ENCODE results near the gene DDX25. TPM values are rescaled to one million over a fixed set of nuclear protein-coding genes. Genes with fewer than 3 reads are reported as not detected.
"Not testable (repeated sequence)": the region's sequence is repeated elsewhere in the genome, so short reads cannot be mapped to it uniquely, and the experiment has no call there.

DDX25 gene
- total RNA-seq, 4 donors from 2014 or later = 0.38 TPM; not detected in 3

GRCh38 chr11:125910226-125910849 is 6.0 kb downstream of the DDX25 start:
- H3K36me3 ChIP-seq = no peaks in the 10 kb centered on the region
- TF ChIP-seq CTCF (IDR thresholded peaks at IDR 0.05) (no peak), POLR2A (IDR thresholded peaks at IDR 0.05) (no peak)
- H3K27me3 ChIP-seq = peaks cover 0 to 29% (median 0%) of the 10 kb centered on the region in 4 donors
- H3K4me1 ChIP-seq = no peaks in the 10 kb centered on the region
- 64 to 72% methylated on average over 8 of the region's 8 CpGs for WGBS, 2 donors
- no peaks in the 10 kb centered on the region for H3K9me3 ChIP-seq
- no peak overlapping the region for H3K27ac ChIP-seq
- no peak for DNase-seq
- intact Hi-C loops (cut with DNase I) = no loop called here
- H3K4me3 ChIP-seq = no peak overlapping the region

- H3K9me3 ChIP-seq; H3K27ac ChIP-seq; H3K4me1 ChIP-seq; H3K4me3 ChIP-seq; intact Hi-C loops (cut with DNase I); DNase-seq; H3K36me3 ChIP-seq: not testable (repeated sequence)
- WGBS, 2 donors = 69 to 88% methylated on average over 3 of the region's 3 CpGs
- peaks cover 0 to 44% (median 0%) of the 10 kb centered on the region in 4 donors for H3K27me3 ChIP-seq
These were observed 10.3 kb downstream of the DDX25 start for GRCh38 chr11:125914601-125915000.

- TF ChIP-seq POLR2A (IDR thresholded peaks at IDR 0.05) (no peak), CTCF (IDR thresholded peaks at IDR 0.05) (no peak)
- peaks cover 0 to 45% (median 0%) of the 10 kb centered on the region in 4 donors for H3K27me3 ChIP-seq
- no peaks in the 10 kb centered on the region for H3K9me3 ChIP-seq
- no peak overlapping the region for H3K4me3 ChIP-seq
- intact Hi-C loops (cut with DNase I) = no loop called here
- no peaks in the 10 kb centered on the region for H3K4me1 ChIP-seq
- no peaks in the 10 kb centered on the region for H3K36me3 ChIP-seq
- 78 to 82% methylated on average over 9 to 12 of the region's 12 CpGs for WGBS, 2 donors
- H3K27ac ChIP-seq = no peak overlapping the region
- DNase-seq = no peak
These were observed 12.5 kb downstream of the DDX25 start for GRCh38 chr11:125916683-125917347.

- intact Hi-C loops (cut with DNase I) = no loop called here
- 76 to 78% methylated on average over 11 to 13 of the region's 13 CpGs for WGBS, 2 donors
- no peak overlapping the region for H3K27ac ChIP-seq
These were observed 14.0 kb downstream of the DDX25 start for GRCh38 chr11:125918140-125918840.

GRCh38 chr11:125921042-125921441 is 16.7 kb downstream of the DDX25 start:
- Histone ChIP-seq H3K4me3 (no peak overlapping the region), H3K27me3 (peaks cover 0 to 46% (median 0%) of the 10 kb centered on the region in 4 donors), H3K27ac (no peak overlapping the region), H3K9me3 (no peaks in the 10 kb centered on the region), H3K4me1 (no peaks in the 10 kb centered on the region), H3K36me3 (no peaks in the 10 kb centered on the region)
- intact Hi-C loops (cut with DNase I) = loop anchor here (5.0 kb wide), 1 partner anchor 276 kb away; no protein-coding TSS in a partner anchor
- TF ChIP-seq CTCF (IDR thresholded peaks at IDR 0.05) (no peak), POLR2A (IDR thresholded peaks at IDR 0.05) (no peak)
- no peak for DNase-seq
- 76 to 85% methylated on average over 8 of the region's 9 CpGs for whole genome bisulfite sequencing, 2 donors

More at GRCh38 chr11:125918140-125918840, 14.0 kb downstream of the DDX25 start:
- no peak for DNase-seq
- no peaks in the 10 kb centered on the region for H3K36me3 ChIP-seq
- TF ChIP-seq CTCF (IDR thresholded peaks at IDR 0.05) = no peak
- no peak for TF ChIP-seq POLR2A (IDR thresholded peaks at IDR 0.05)
- H3K27me3 ChIP-seq = peaks cover 0 to 49% (median 0%) of the 10 kb centered on the region in 4 donors
- no peak overlapping the region for H3K4me3 ChIP-seq
- H3K4me1 ChIP-seq = no peaks in the 10 kb centered on the region
- H3K9me3 ChIP-seq = no peaks in the 10 kb centered on the region
